ENCODE data around the gene PDGFRB.

DNA sequence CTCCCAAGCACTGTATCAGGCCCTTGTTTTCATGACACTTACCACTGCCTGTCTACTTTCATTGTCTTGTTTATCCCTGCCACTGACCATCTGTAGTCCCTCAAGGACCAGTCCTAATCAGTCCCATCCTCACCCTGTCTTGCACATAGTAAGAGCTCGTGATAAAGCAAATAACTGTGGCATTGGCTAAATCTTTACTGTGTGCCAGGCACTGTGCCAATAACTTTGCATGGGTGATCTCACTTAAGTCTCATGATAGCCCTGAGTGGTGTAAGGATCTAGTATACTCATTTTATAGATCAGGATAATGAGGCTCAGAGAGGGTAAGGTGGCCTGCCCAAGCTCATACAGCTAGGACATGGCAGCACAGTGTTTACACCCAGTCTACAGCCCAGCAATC, 16.5 kb upstream of the PDGFRB start:
- no peak for TF ChIP-seq POLR2A (IDR thresholded peaks at IDR 0.05)
- TF ChIP-seq, protein P1, sequence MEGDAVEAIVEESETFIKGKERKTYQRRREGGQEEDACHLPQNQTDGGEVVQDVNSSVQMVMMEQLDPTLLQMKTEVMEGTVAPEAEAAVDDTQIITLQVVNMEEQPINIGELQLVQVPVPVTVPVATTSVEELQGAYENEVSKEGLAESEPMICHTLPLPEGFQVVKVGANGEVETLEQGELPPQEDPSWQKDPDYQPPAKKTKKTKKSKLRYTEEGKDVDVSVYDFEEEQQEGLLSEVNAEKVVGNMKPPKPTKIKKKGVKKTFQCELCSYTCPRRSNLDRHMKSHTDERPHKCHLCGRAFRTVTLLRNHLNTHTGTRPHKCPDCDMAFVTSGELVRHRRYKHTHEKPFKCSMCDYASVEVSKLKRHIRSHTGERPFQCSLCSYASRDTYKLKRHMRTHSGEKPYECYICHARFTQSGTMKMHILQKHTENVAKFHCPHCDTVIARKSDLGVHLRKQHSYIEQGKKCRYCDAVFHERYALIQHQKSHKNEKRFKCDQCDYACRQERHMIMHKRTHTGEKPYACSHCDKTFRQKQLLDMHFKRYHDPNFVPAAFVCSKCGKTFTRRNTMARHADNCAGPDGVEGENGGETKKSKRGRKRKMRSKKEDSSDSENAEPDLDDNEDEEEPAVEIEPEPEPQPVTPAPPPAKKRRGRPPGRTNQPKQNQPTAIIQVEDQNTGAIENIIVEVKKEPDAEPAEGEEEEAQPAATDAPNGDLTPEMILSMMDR (IDR thresholded peaks at IDR 0.05): no peak
